ENCODE results near the gene VKORC1. TPM values are rescaled to one million over a fixed set of nuclear protein-coding genes. Genes with fewer than 3 reads are reported as not detected.

The VKORC1 gene
- total and polyA plus RNA-seq, 4 donors: 29.9 to 519 (median 263) TPM

DNA sequence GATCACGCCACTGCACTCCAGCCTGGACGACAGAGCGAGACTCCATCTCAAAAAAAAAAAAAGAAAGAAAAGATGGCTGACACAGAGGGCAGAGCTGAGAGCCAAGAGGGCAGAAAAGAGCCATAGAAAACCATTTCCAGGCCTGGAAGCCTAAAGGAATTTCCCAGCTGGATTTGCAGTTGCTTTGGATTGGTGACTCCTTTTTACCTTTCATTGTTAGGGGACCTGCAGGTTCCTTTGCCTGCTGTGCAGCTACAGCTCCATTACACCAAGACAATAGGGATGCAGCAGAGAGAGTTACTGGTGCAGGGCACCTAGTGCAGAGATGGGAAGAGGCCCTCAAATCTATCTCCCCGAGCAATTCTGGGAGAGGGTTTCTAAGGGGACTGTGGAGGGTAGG is 39.0 kb downstream of the VKORC1 start:
- Histone ChIP-seq H3K27me3 (ENCODE audit: control insufficient read depth in 4 of 4, insufficient read depth in 4 of 4, low read length in 3 of 4) (no peaks in the 10 kb centered on the region), H3K9ac (ENCODE audit: low read depth in 1 of 2, low read length in 2 of 2) (no peak overlapping the region), H3K27ac (ENCODE audit: low read depth in 1 of 2, low read length in 2 of 2) (no peak overlapping the region), H3K4me3 (ENCODE audit: low read depth in 1 of 3, low read length in 3 of 3) (no peak overlapping the region), H3K9me3 (ENCODE audit: control insufficient read depth in 4 of 4, low read length in 3 of 4) (no peaks in the 10 kb centered on the region), H3K4me1 (ENCODE audit: control insufficient read depth in 4 of 4, insufficient read depth in 4 of 4, low read length in 3 of 4) (no peaks in the 10 kb centered on the region), H3K36me3 (ENCODE audit: control insufficient read depth in 4 of 4, insufficient read depth in 3 of 4, low read depth in 1 of 4, low read length in 3 of 4) (no peaks in the 10 kb centered on the region)
- no peak for TF ChIP-seq TAF1 (conservative IDR thresholded peaks at IDR 0.05)
- 87% methylated on average over 4 of the region's 4 CpGs for WGBS
- no peak for DNase-seq (ENCODE audit: low spot score)

GRCh38 chr16:31052114-31052513 is 42.5 kb downstream of the VKORC1 start:
- H3K4me3 ChIP-seq (ENCODE audit: low read depth in 1 of 3, low read length in 3 of 3): no peak overlapping the region
- 59% methylated on average over 2 of the region's 2 CpGs for WGBS
- TF ChIP-seq HNF4A (conservative IDR thresholded peaks at IDR 0.05) (peak; percentile 37 to 56), RXRA (IDR thresholded peaks at IDR 0.05) (peak; percentile 36 to 72), JUND (IDR thresholded peaks at IDR 0.05) (peak in 1 of 2 donors; percentile 45), GABPA (IDR thresholded peaks at IDR 0.05 in 1 of 2, conservative IDR thresholded peaks at IDR 0.05 in 1 of 2) (peak in 1 of 2 donors; percentile 21)
- TF ChIP-seq, protein P1, sequence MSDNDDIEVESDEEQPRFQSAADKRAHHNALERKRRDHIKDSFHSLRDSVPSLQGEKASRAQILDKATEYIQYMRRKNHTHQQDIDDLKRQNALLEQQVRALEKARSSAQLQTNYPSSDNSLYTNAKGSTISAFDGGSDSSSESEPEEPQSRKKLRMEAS (IDR thresholded peaks at IDR 0.05): no peak
- H3K4me1 ChIP-seq (ENCODE audit: control insufficient read depth in 4 of 4, insufficient read depth in 4 of 4, low read length in 3 of 4): no peaks in the 10 kb centered on the region
- no peak overlapping the region for H3K27ac ChIP-seq (ENCODE audit: low read depth in 1 of 2, low read length in 2 of 2)
- no peak for DNase-seq (ENCODE audit: low spot score)
- H3K9me3 ChIP-seq (ENCODE audit: control insufficient read depth in 4 of 4, low read length in 3 of 4): no peaks in the 10 kb centered on the region
- H3K27me3 ChIP-seq (ENCODE audit: control insufficient read depth in 4 of 4, insufficient read depth in 4 of 4, low read length in 3 of 4): no peaks in the 10 kb centered on the region
- H3K36me3 ChIP-seq (ENCODE audit: control insufficient read depth in 4 of 4, insufficient read depth in 3 of 4, low read depth in 1 of 4, low read length in 3 of 4): no peaks in the 10 kb centered on the region
- no peak overlapping the region for H3K9ac ChIP-seq (ENCODE audit: low read depth in 1 of 2, low read length in 2 of 2)

GRCh38 chr16:31050280-31051030 is 44.1 kb downstream of the VKORC1 start:
- no peak for DNase-seq (ENCODE audit: low spot score)
- Histone ChIP-seq H3K4me1 (ENCODE audit: control insufficient read depth in 4 of 4, insufficient read depth in 4 of 4, low read length in 3 of 4) (no peaks in the 10 kb centered on the region), H3K4me3 (ENCODE audit: low read depth in 1 of 3, low read length in 3 of 3) (no peak overlapping the region), H3K9ac (ENCODE audit: low read depth in 1 of 2, low read length in 2 of 2) (no peak overlapping the region), H3K9me3 (ENCODE audit: control insufficient read depth in 4 of 4, low read length in 3 of 4) (no peaks in the 10 kb centered on the region), H3K27ac (ENCODE audit: low read depth in 1 of 2, low read length in 2 of 2) (no peak overlapping the region), H3K27me3 (ENCODE audit: control insufficient read depth in 4 of 4, insufficient read depth in 4 of 4, low read length in 3 of 4) (no peaks in the 10 kb centered on the region), H3K36me3 (ENCODE audit: control insufficient read depth in 4 of 4, insufficient read depth in 3 of 4, low read depth in 1 of 4, low read length in 3 of 4) (no peaks in the 10 kb centered on the region)
- no peak for TF ChIP-seq RXRA (IDR thresholded peaks at IDR 0.05)
- no peak for TF ChIP-seq FOXA2 (IDR thresholded peaks at IDR 0.05)
- no peak for TF ChIP-seq TAF1 (conservative IDR thresholded peaks at IDR 0.05)
- TF ChIP-seq, protein P2, sequence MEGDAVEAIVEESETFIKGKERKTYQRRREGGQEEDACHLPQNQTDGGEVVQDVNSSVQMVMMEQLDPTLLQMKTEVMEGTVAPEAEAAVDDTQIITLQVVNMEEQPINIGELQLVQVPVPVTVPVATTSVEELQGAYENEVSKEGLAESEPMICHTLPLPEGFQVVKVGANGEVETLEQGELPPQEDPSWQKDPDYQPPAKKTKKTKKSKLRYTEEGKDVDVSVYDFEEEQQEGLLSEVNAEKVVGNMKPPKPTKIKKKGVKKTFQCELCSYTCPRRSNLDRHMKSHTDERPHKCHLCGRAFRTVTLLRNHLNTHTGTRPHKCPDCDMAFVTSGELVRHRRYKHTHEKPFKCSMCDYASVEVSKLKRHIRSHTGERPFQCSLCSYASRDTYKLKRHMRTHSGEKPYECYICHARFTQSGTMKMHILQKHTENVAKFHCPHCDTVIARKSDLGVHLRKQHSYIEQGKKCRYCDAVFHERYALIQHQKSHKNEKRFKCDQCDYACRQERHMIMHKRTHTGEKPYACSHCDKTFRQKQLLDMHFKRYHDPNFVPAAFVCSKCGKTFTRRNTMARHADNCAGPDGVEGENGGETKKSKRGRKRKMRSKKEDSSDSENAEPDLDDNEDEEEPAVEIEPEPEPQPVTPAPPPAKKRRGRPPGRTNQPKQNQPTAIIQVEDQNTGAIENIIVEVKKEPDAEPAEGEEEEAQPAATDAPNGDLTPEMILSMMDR (IDR thresholded peaks at IDR 0.05; ENCODE audit: low read depth, low read length, missing input control): no peak
- TF ChIP-seq GABPA (IDR thresholded peaks at IDR 0.05 in 1 of 2, conservative IDR thresholded peaks at IDR 0.05 in 1 of 2): no peak
- TF ChIP-seq NR2F2 (IDR thresholded peaks at IDR 0.05): no peak
- TF ChIP-seq YY1 (IDR thresholded peaks at IDR 0.05): no peak
- no peak for TF ChIP-seq HNF4G (IDR thresholded peaks at IDR 0.05)
- TF ChIP-seq, protein P1 (IDR thresholded peaks at IDR 0.05): no peak
- TF ChIP-seq, protein P3, sequence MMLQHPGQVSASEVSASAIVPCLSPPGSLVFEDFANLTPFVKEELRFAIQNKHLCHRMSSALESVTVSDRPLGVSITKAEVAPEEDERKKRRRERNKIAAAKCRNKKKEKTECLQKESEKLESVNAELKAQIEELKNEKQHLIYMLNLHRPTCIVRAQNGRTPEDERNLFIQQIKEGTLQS (IDR thresholded peaks at IDR 0.05): no peak
- WGBS: 68% methylated on average over 10 of the region's 10 CpGs

Measured in liver (tissue), 9 donors.